ENCODE measurements around the gene TMEM50A.
"Not testable (repeated sequence)": the region's sequence is repeated elsewhere in the genome, so short reads cannot be mapped to it uniquely, and the experiment has no call there.

The TMEM50A gene

GRCh38 chr1:25405731-25406305 is 67.7 kb downstream of the TMEM50A start:
- not testable (repeated sequence) for H4K20me1 ChIP-seq (ENCODE audit: low read depth, low read length); H3K27me3 ChIP-seq (ENCODE audit: low read length); H3K27ac ChIP-seq (ENCODE audit: low read depth, low read length); H2AFZ ChIP-seq (ENCODE audit: low read depth, low read length, severe bottlenecking); H3K9me2 ChIP-seq (replicated peaks; ENCODE audit: insufficient read depth, low read length); H3K4me3 ChIP-seq (ENCODE audit: insufficient read depth, low read length, poor library complexity, severe bottlenecking); H3K9me3 ChIP-seq (ENCODE audit: insufficient read depth, low read length); H3F3A ChIP-seq (ENCODE audit: insufficient read depth); H3K9ac ChIP-seq (ENCODE audit: low read length); H3K36me3 ChIP-seq (ENCODE audit: low read length); H3K4me2 ChIP-seq (ENCODE audit: low read depth, low read length, poor library complexity, severe bottlenecking); H3K79me2 ChIP-seq (ENCODE audit: insufficient read depth, low read length)

GRCh38 chr1:25409641-25410427 is 71.7 kb downstream of the TMEM50A start:
- H3K27ac ChIP-seq (ENCODE audit: low read depth, low read length); H3K9me2 ChIP-seq (replicated peaks; ENCODE audit: insufficient read depth, low read length); H3K79me2 ChIP-seq (ENCODE audit: insufficient read depth, low read length); H3F3A ChIP-seq (ENCODE audit: insufficient read depth); H4K20me1 ChIP-seq (ENCODE audit: low read depth, low read length); H3K27me3 ChIP-seq (ENCODE audit: low read length); H3K36me3 ChIP-seq (ENCODE audit: low read length); H2AFZ ChIP-seq (ENCODE audit: low read depth, low read length, severe bottlenecking); H3K9me3 ChIP-seq (ENCODE audit: insufficient read depth, low read length); H3K9ac ChIP-seq (ENCODE audit: low read length); H3K4me2 ChIP-seq (ENCODE audit: low read depth, low read length, poor library complexity, severe bottlenecking); H3K4me3 ChIP-seq (ENCODE audit: insufficient read depth, low read length, poor library complexity, severe bottlenecking): not testable (repeated sequence)

Measured in SU-DHL-6 (cell line).